ENCODE data around the gene A1BG. TPM values are rescaled to one million over a fixed set of nuclear protein-coding genes. Genes with fewer than 3 reads are reported as not detected.

A1BG gene
- total and polyA plus RNA-seq, 7 donors = 1.6 to 12.0 (median 5.2) TPM

DNA sequence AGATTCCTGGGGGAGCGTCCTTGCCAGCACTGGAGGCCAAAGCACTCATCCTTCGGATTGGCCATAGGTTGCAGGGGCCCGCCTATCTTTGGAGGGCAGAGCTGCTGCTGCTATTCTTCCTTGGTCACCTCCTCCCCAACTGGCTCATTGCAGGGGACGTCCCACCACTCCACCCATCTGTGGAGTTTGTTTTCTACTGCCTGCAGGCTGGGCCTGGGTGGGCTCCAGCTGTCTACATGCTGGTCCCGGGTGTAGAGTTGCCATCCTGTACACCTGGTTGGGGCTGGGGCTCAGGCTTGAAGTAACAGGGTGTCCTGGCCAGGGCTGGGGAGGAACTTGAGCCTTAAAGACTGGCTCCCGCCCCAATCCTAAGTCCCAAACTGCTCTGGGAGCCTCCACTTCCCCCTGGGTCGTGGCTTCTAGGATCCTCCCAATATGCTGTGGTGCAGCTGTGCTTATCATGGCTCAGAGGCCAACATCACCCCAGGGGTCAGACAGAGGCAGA, 44.3 kb upstream of the A1BG start:
- WGBS, 3 donors = 49 to 54% (median 52%) methylated on average over 7 of the region's 7 CpGs
- no peak overlapping the region for H3K27ac ChIP-seq
- H3K4me3 ChIP-seq = no peak overlapping the region
- no peaks in the 10 kb centered on the region for H3K9me3 ChIP-seq
- intact Hi-C loops (cut with DNase I) = no loop called here
- H3K36me3 ChIP-seq (ENCODE audit: insufficient read depth in 1 of 2, low read depth in 1 of 2) = peaks cover 7 to 26% of the 10 kb centered on the region in 2 donors
- H3K4me1 ChIP-seq = peaks cover 8% of the 10 kb centered on the region
- TF ChIP-seq CTCF (IDR thresholded peaks at IDR 0.05) = no peak
- no peak for DNase-seq
- peaks cover 0 to 13% (median 8%) of the 10 kb centered on the region in 3 donors for H3K27me3 ChIP-seq (ENCODE audit: insufficient read depth in 3 of 3, low read length in 2 of 3)
- no peak for ATAC-seq

DNA sequence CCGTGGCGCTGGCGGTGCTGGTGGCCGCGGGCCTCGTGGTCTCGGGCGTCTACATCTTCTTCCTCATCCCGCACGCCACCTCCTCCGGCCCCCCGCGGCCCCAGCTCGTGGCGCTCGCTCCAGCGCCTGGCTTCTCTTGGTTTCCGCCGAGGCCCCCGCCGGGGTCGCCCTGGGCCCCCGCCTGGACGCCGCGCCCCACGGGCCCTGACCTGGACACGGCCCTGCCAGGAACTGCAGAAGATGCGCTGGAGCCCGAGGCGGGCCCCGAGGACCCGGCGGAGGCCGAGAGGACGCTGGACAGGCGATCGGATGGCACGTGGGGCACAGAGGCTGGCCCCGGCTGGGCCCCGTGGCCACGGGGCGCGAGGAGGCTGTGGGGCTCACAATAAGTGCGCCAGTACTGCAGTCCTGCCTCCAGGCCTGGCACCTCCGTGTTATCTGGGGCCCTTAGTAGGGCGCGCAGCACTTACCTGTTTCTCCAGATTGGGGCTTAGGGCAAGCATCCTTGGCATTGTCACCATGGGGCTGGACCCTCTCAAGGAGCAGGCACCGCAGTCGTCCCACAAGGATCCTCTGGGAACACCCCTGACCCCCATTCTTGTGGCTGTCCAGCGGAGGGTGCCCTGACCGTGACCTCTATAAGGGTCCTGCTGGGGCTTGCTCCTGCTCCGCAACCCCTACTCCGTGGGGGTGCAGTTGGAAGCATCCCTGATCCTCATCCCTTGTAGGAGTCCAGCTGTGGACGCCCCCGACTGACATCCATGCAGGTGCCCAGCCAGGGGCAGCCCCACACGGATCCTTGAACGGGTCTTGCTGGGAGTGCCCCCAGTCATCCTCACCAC, 43.6 kb upstream of the A1BG start:
- H3K4me3 ChIP-seq = no peak overlapping the region
- peaks cover 0 to 13% (median 8%) of the 10 kb centered on the region in 3 donors for H3K27me3 ChIP-seq (ENCODE audit: insufficient read depth in 3 of 3, low read length in 2 of 3)
- no peaks in the 10 kb centered on the region for H3K9me3 ChIP-seq
- ATAC-seq = no peak
- peaks cover 7 to 30% of the 10 kb centered on the region in 2 donors for H3K36me3 ChIP-seq (ENCODE audit: insufficient read depth in 1 of 2, low read depth in 1 of 2)
- DNase-seq = no peak
- WGBS, 3 donors = 27 to 36% (median 36%) methylated on average over 40 to 58 of the region's 58 CpGs
- intact Hi-C loops (cut with DNase I) = no loop called here
- H3K4me1 ChIP-seq = peaks cover 8% of the 10 kb centered on the region
- no peak overlapping the region for H3K27ac ChIP-seq
- TF ChIP-seq CTCF (IDR thresholded peaks at IDR 0.05) = no peak

GRCh38 chr19:58395979-58396627, 42.8 kb upstream of the A1BG start:
- DNase-seq (no peak), ATAC-seq (peak in 3 of 4 donors; percentile 3 to 16 (median 7))
- Histone ChIP-seq H3K9me3 (no peaks in the 10 kb centered on the region), H3K4me1 (peaks cover 8% of the 10 kb centered on the region), H3K4me3 (peak overlapping the region; percentile 34), H3K36me3 (ENCODE audit: insufficient read depth in 1 of 2, low read depth in 1 of 2) (peaks cover 7 to 38% of the 10 kb centered on the region in 2 donors), H3K27ac (no peak overlapping the region), H3K27me3 (ENCODE audit: insufficient read depth in 3 of 3, low read length in 2 of 3) (peaks cover 0 to 13% (median 8%) of the 10 kb centered on the region in 3 donors)
- 3 to 5% (median 4%) methylated on average over 44 to 75 of the region's 75 CpGs for WGBS, 3 donors
- no peak for TF ChIP-seq CTCF (IDR thresholded peaks at IDR 0.05)
- intact Hi-C loops (cut with DNase I) = no loop called here

DNA sequence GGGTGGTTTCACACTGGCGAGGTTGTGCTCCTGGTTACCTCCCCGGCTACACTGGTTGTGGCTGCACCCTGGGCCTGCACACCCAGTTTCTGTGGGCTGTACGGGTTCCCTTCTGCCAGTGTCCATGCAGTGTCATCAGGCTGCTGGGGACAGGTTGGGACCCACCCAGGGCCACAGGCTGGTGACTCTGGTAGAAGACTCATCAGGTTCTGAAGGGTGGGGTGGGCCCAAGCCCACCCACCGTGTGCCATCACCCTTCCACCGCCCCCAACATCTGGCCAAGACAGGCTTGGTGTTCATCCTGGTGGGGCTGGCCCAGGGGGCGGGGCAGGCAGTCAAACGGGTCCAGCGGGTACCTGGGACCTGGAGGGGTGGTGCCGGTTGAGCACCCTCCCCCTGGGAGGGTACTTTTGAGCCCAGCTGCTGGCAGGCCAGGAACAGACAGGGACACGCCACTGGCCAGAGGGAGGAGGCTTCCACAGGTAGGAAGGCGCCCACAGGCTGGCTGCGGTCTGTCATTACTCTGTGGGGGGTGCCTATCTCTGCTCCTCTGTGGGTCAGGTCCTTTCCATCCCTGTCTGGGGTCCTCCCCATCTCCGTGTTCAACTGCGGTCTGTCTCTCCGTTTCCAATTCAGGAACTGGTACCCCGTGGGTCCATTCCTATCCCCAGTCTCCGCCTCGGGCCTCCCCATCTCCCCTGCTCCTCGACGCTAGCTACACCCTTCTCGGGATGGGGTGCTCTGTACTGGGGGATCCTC, 42.1 kb upstream of the A1BG start, which contains the start of gene RNF225:
TSS of gene RNF225 (plus strand) at position 437 of the 759 bp plus-strand sequence. CDS start 434 bp downstream, outside the sequence.
- Histone ChIP-seq H3K36me3 (ENCODE audit: insufficient read depth in 1 of 2, low read depth in 1 of 2) (peaks cover 7 to 45% of the 10 kb centered on the region in 2 donors), H3K27ac (no peak within 1 kb of the TSS), H3K27me3 (ENCODE audit: insufficient read depth in 3 of 3, low read length in 2 of 3) (peaks cover 0 to 13% (median 8%) of the 10 kb centered on the region in 3 donors), H3K4me1 (peaks cover 4% of the 10 kb centered on the region), H3K9me3 (no peaks in the 10 kb centered on the region), H3K4me3 (peak within 1 kb of the TSS; percentile 34)
- DNase-seq (no peak), ATAC-seq (peak; percentile 29 to 44 (median 32))
- 31 to 33% (median 32%) methylated on average over 20 to 21 of the region's 21 CpGs for WGBS, 3 donors
- no peak for TF ChIP-seq CTCF (IDR thresholded peaks at IDR 0.05)
- intact Hi-C loops (cut with DNase I) = no loop called here

All from psoas muscle (tissue), 8 donors.